ENCODE measurements around the gene DCUN1D1. TPM values are rescaled to one million over a fixed set of nuclear protein-coding genes. Genes with fewer than 3 reads are reported as not detected.
A peak's percentile ranks its signal among the peaks of the same experiment; 100 is the strongest.

The DCUN1D1 gene
- total RNA-seq, 4 donors from 2014 or later: 31.1 to 41.1 (median 34.0) TPM

- H3K4me3 ChIP-seq: no peak overlapping the region
- 84% methylated on average over 9 of the region's 9 CpGs for WGBS
- intact Hi-C loops (cut with DNase I): no loop called here
Observed at GRCh38 chr3:182965861-182966366, 14.4 kb downstream of the DCUN1D1 start.

GRCh38 chr3:182964179-182964578 lies 16.2 kb downstream of the DCUN1D1 start:
- WGBS: 92% methylated on average over 1 of the region's 1 CpG
- H3K4me1 ChIP-seq: peaks cover 11 to 61% (median 48%) of the 10 kb centered on the region in 4 donors
- no peak overlapping the region for H3K27ac ChIP-seq (replicated peaks in 1 of 4)
- TF ChIP-seq CTCF (IDR thresholded peaks at IDR 0.05) (no peak), EP300 (IDR thresholded peaks at IDR 0.05) (no peak), POLR2A (IDR thresholded peaks at IDR 0.05; ENCODE audit: low read depth) (no peak), POLR2AphosphoS5 (IDR thresholded peaks at IDR 0.05) (no peak)
- peaks cover 0 to 30% (median 6%) of the 10 kb centered on the region in 4 donors for H3K36me3 ChIP-seq
- no peaks in the 10 kb centered on the region for H3K9me3 ChIP-seq
- no peaks in the 10 kb centered on the region for H3K27me3 ChIP-seq
- DNase-seq (ENCODE audit: extremely low spot score): no peak
- intact Hi-C loops (cut with DNase I): no loop called here
- H3K4me3 ChIP-seq: no peak overlapping the region

More at GRCh38 chr3:182965861-182966366, 14.4 kb downstream of the DCUN1D1 start:
- H3K4me1 ChIP-seq: peaks cover 5 to 56% (median 49%) of the 10 kb centered on the region in 4 donors
- no peak for DNase-seq (ENCODE audit: extremely low spot score)
- TF ChIP-seq EP300 (IDR thresholded peaks at IDR 0.05): no peak
- no peak for TF ChIP-seq CTCF (IDR thresholded peaks at IDR 0.05)
- TF ChIP-seq POLR2A (IDR thresholded peaks at IDR 0.05; ENCODE audit: low read depth): no peak
- TF ChIP-seq POLR2AphosphoS5 (IDR thresholded peaks at IDR 0.05): no peak
- no peak overlapping the region for H3K27ac ChIP-seq (replicated peaks in 1 of 4)
- no peaks in the 10 kb centered on the region for H3K9me3 ChIP-seq
- H3K36me3 ChIP-seq: peaks cover 0 to 19% (median under 1%) of the 10 kb centered on the region in 4 donors
- no peaks in the 10 kb centered on the region for H3K27me3 ChIP-seq

- TF ChIP-seq POLR2A (IDR thresholded peaks at IDR 0.05; ENCODE audit: low read depth) (no peak), EP300 (IDR thresholded peaks at IDR 0.05) (no peak), CTCF (IDR thresholded peaks at IDR 0.05) (peak in 1 of 3 experiments; percentile 10), POLR2AphosphoS5 (IDR thresholded peaks at IDR 0.05) (peak; percentile 5 to 69)
- peaks cover 11 to 45% (median 34%) of the 10 kb centered on the region in 4 donors for H3K4me1 ChIP-seq
- peak overlapping the region; percentile 17 to 48 (median 38) for H3K27ac ChIP-seq (replicated peaks in 1 of 4)
- H3K27me3 ChIP-seq: no peaks in the 10 kb centered on the region
- no peak overlapping the region for H3K4me3 ChIP-seq
- intact Hi-C loops (cut with DNase I): no loop called here
- no peak for DNase-seq (ENCODE audit: extremely low spot score)
- H3K36me3 ChIP-seq: peaks cover 0 to 34% (median 9%) of the 10 kb centered on the region in 4 donors
- no peaks in the 10 kb centered on the region for H3K9me3 ChIP-seq
Observed at GRCh38 chr3:182962166-182962565, 18.2 kb downstream of the DCUN1D1 start.

- no peak overlapping the region for H3K4me3 ChIP-seq
- no peak for TF ChIP-seq POLR2A (IDR thresholded peaks at IDR 0.05; ENCODE audit: low read depth)
- no peak for TF ChIP-seq POLR2AphosphoS5 (IDR thresholded peaks at IDR 0.05)
- no peak for TF ChIP-seq EP300 (IDR thresholded peaks at IDR 0.05)
- no peak for TF ChIP-seq CTCF (IDR thresholded peaks at IDR 0.05)
- peaks cover 11 to 34% (median 24%) of the 10 kb centered on the region in 4 donors for H3K4me1 ChIP-seq
- no peak overlapping the region for H3K27ac ChIP-seq (replicated peaks in 1 of 4)
- 50% methylated on average over 4 of the region's 4 CpGs for WGBS
- intact Hi-C loops (cut with DNase I): no loop called here
- peaks cover 0 to 42% (median 17%) of the 10 kb centered on the region in 4 donors for H3K36me3 ChIP-seq
- no peaks in the 10 kb centered on the region for H3K27me3 ChIP-seq
- DNase-seq (ENCODE audit: extremely low spot score): no peak
- H3K9me3 ChIP-seq: no peaks in the 10 kb centered on the region
Observed at GRCh38 chr3:182959474-182960350, 20.6 kb downstream of the DCUN1D1 start.

All from esophagus muscularis mucosa (tissue), 4 donors.